H1 (cell line): Measurements from ENCODE around the gene AAR2. TPM values are rescaled to one million over a fixed set of nuclear protein-coding genes. Genes with fewer than 3 reads are reported as not detected.

Source experiments
- CBX8 ChIP-seq: fragments of 300-800, 300-1000 bp; sonication (generic); IDR thresholded peaks from 2 replicates; pipeline ENCODE4 v1.7.1; 2016; ENCODE audit warnings: low read depth, low read length, borderline replicate concordance
- TAF7 ChIP-seq: optimal IDR thresholded peaks from 2 replicates; pipeline ENCODE3; 2011; ENCODE audit warnings: low read depth, mild to moderate bottlenecking, inconsistent platforms, low read length, moderate library complexity, borderline replicate concordance
- polyA plus RNA-seq, 7 experiments: library from polyadenylated mRNA; depleted of rRNA in 3 of 7; stranded (reverse) in 5 of 7; unstranded in 2 of 7; fragments of >200 nt in 5 of 7; fragments of 200-250 nt in 2 of 7; gene quantifications; 1 replicate in 5 of 7; 2 replicates in 1 of 7; 4 replicates in 1 of 7; pipeline versions ENCODE4 v1.2.1 to v1.2.3, GENCODE V29; 2011 to 2013; ENCODE audit warnings: missing spikeins in 2 of 7, mixed read lengths in 2 of 7
- total RNA-seq: library from RNA; stranded (reverse); fragmentation: NEBNext Ultra II Directional; extraction: Animal tissue kit (Norgen Biotek cat#: 25700); gene quantifications from 2 replicates; pipeline ENCODE4 v1.2.1, GENCODE V29; 2021

The AAR2 gene
- total and polyA plus RNA-seq, 2 of the 8 experiments (the other 6 are each of a cell fraction or from before 2014, with no cell fraction given): 25.5 to 36.1 TPM

- TF ChIP-seq TAF7: no peak
- no peak for TF ChIP-seq CBX8
These were observed 16.5 kb upstream of the AAR2 start (continued) for GRCh38 chr20:36219671-36220220.
